ACHN (cell line): Measurements from ENCODE around the gene EEF1A1.
"Not testable (repeated sequence)": the region's sequence is repeated elsewhere in the genome, so short reads cannot be mapped to it uniquely, and the experiment has no call there.

ENCODE experiments used
- DNase-seq: peaks from one replicate; pipeline ENCODE4 v3.0.0-alpha.2; 2015
- in situ Hi-C: cut with HindIII; loops from 2 replicates; pipeline ENCODE4 v1.10.0; 2017; ENCODE audit warnings: low sequenced_read_pairs, low pct_ligation_motif_present, low pct_unique_long_range_greater_than_20kb

Gene EEF1A1

DNA sequence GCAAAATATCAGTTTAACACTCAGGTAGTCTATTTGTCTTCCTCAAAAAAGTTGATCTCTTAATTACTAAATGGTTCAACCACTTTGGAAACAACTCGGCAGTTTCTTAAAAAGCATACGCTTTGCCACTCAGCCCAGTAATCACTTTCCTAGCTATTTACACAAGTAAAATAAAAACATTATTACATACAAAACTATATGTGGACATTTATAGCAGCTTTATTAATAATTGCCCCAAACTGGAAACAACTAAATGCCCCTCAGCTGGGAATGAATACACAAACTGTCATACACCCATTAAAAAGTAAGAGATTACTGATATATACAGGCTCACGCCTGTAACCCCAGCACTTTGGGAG lies 7.4 kb downstream of the EEF1A1 start:
- DNase-seq: peak; percentile 19
- in situ Hi-C loops: no loop called here

DNA sequence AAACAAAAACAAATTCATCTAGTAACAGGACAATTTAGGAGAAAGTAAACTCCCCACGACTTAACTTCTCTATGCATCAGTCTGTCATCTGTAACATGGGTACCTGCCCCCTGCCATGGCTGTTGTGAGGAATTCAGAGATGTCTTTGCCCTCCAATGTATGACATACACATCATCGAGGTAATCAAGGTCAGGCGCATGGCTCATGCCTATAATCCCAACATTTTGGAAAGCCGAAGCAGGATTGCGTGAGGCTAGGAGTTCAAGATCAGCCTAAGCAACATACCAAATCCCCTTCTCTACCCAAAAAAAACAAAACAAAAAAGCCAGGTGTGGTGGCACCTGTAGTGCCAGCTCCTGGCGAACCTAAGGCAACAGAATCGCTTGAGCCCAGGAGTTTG lies 9.0 kb downstream of the EEF1A1 start:
- DNase-seq: no peak
- in situ Hi-C loops: no loop called here

- in situ Hi-C loops: no loop called here
- no peak for DNase-seq
Observed at GRCh38 chr6:73509851-73510250, 11.0 kb downstream of the EEF1A1 start.

- in situ Hi-C loops: no loop called here
- DNase-seq: no peak
Observed at GRCh38 chr6:73508776-73509175, 12.1 kb downstream of the EEF1A1 start.

DNA sequence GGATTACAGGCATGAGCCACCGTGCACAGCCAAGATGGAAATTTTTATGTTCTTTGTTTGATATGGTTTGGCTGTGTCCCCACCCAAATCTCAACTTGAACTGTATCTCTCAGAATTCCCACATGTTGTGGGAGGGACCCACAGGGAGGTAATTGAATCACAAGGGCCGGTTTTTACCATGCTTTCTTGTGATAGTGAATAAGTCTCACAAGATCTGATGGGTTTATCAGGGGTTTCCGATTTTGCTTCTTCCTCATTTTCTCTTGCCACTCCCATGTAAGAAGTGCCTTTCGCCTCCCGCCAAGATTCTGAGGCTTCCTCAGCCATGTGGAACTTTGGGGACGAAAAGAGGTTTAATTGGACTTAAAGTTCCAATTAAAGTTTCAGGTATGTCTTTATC lies 14.6 kb downstream of the EEF1A1 start:
- in situ Hi-C loops: no loop called here
- no peak for DNase-seq

DNA sequence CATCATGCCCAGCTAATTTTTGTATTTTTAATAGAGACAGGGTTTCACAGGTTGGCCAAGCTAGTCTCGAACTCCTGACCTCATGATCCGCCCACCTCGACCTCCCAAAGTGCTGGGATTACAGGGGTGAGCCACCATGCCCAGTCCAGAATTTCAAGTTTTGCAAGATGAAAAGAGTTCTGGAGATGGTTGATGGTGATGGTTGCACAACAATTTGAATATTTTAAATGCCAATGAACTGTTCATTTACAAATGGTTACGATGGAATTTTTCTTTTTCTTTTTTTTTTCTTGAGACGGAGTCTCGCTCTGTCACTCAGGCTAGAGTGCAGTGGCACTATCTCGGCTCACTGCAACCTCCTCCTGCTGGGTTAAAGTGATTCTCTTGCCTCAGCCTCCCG lies 15.1 kb downstream of the EEF1A1 start:
- in situ Hi-C loops: not testable (repeated sequence)

GRCh38 chr6:73505142-73505541 lies 15.7 kb downstream of the EEF1A1 start:
- in situ Hi-C loops: no loop called here
- no peak for DNase-seq

More for the DNA sequence above, 15.1 kb downstream of the EEF1A1 start:
- not testable (repeated sequence) for DNase-seq

- in situ Hi-C loops: no loop called here
- no peak for DNase-seq
Observed at GRCh38 chr6:73504160-73504559, 16.7 kb downstream of the EEF1A1 start.

GRCh38 chr6:73503027-73503772 lies 17.6 kb downstream of the EEF1A1 start:
- no peak for DNase-seq
- in situ Hi-C loops: no loop called here

GRCh38 chr6:73497915-73498314 lies 22.9 kb downstream of the EEF1A1 start:
- no peak for DNase-seq
- in situ Hi-C loops: no loop called here

DNA sequence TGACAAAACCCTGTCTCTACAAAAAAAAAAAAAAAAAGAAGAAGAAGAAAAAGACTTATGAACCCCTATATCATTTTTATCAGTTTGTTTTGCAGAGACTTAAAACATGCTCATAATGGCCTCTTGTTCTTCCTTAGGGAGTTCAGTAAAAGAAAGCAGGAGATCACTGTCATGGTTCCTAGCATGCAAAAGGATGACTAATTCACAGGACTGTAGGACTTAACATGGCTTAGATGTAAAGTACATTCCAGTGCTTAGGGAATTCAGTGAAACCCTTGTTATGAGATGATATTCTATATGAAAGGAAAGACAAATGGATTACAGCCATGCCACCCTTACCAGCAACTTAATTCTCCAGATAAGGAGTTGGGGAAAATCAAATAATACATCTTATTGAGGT lies 29.5 kb downstream of the EEF1A1 start:
- DNase-seq: no peak
- in situ Hi-C loops: no loop called here

DNA sequence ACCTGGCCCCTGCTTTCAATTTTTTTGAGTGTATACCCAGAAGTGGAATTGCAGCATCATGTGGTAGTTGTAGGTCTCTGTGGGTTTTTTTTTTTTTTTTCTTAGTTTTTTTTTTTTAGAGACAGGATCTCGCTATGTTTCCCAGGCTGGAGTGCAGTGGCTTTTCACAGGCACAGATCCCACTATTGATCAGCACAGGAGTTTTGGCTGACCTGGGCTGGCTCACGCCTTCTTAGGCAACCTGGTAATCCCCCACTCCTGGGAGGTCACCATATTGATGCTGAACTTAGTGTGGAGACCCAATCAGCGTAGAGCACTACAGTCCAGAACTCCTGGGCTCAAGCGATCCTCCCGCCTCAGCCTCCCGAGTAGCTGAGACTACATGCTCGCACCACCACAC lies 33.4 kb downstream of the EEF1A1 start:
- in situ Hi-C loops: no loop called here
- DNase-seq: no peak

DNA sequence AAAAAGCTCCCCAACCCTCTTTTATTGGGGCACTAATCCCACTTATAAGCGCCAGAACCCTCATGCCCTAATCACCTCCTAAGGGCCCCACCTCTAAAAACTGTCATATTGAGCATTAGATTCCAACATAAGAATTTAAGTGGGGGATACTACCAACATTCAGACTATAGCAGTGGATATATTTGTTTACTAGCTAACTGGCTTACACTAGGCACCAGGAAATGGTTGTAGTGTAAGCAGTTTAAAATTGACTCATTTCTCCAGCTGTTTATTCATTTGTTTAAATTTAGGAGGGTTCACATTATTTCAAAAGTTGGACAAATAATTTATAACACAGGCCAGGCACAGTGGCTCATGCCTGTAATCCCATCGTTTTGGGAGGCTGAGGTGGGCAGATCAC lies 36.4 kb downstream of the EEF1A1 start:
- DNase-seq: no peak
- in situ Hi-C loops: no loop called here

- no peak for DNase-seq
- in situ Hi-C loops: no loop called here
Observed at GRCh38 chr6:73481969-73482368, 38.9 kb downstream of the EEF1A1 start.

- DNase-seq: no peak
Observed at GRCh38 chr6:73477407-73477806, 43.4 kb downstream of the EEF1A1 start.

DNA sequence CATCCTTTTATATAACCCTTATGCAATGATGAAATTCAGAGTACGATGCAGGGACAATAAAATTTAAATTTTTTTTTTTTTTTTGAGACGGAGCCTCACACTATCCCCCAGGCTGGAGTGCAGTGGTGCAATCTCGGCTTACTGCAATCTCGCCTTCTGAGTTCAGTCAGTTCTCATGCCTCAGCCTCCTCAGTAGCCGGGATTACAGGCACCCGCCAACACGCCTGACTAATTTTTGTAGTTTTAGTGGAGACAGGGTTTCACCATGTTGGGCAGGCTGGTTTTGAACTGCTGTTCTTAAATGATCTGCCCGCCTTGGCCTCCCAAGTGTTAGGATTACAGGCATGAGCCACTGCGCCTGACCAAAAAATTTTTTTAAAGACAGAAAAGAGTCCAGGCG lies 44.1 kb downstream of the EEF1A1 start:
- in situ Hi-C loops: no loop called here
- no peak for DNase-seq

More at GRCh38 chr6:73477407-73477806, 43.4 kb downstream of the EEF1A1 start:
- in situ Hi-C loops: no loop called here

GRCh38 chr6:73471686-73472290 lies 49.0 kb downstream of the EEF1A1 start:
- in situ Hi-C loops: no loop called here
- DNase-seq: no peak
